Endothelial cell of umbilical vein (primary cell): ENCODE measurements around the gene PRPF19. TPM values are rescaled to one million over a fixed set of nuclear protein-coding genes. Genes with fewer than 3 reads are reported as not detected.

Source experiments
- BruUV-seq: library from RNA; stranded (reverse); fragments of 400-500 nt; replicated peaks from 2 replicates; lab custom pipeline; 2021; lab: Mats Ljungman, UMichigan
- CTCF ChIA-PET: fragments of 300-600, 350-600 bp; sonication (Branson Sonifier 250); formaldehyde crosslinking; loops from one replicate; lab custom pipeline; 2021; ENCODE audit warnings: antibody characterized with exemption, inconsistent platforms; lab: Charles Lee
- POLR2A ChIA-PET: fragments of 300-600, 350-600 bp; sonication (Branson Sonifier 250); formaldehyde crosslinking; loops from one replicate; lab custom pipeline; 2021; ENCODE audit warnings: antibody characterized with exemption, inconsistent platforms; lab: Charles Lee
- DNase-seq: peaks from one replicate; pipeline ENCODE4 v3.0.0-alpha.2; 2011; ENCODE audit warnings: low read depth, low spot score
- FAIRE-seq: peaks from 2 replicates; lab custom pipeline; 2011; peaks lifted over from hg19 to GRCh38; lab: Jason Lieb, UNC
- H2AFZ ChIP-seq: 2 replicates; pipeline ENCODE4 v1.6.0; 2012; ENCODE audit warnings: low read depth, low read length, control low read depth, inconsistent platforms
- H3K27ac ChIP-seq: 2 replicates; pipeline ENCODE4 v1.5.1; 2011; ENCODE audit warnings: low read depth, mild to moderate bottlenecking, control low read depth, low read length, moderate library complexity; ENCODE audit not compliant: insufficient read depth
- H3K27me3 ChIP-seq, 2 experiments: 2 replicates each; pipeline versions ENCODE4 v1.6.0 to v1.6.1; 2011; ENCODE audit warnings: low read length in 2 of 2, mixed read lengths in 1 of 2; ENCODE audit not compliant: control insufficient read depth in 2 of 2, insufficient read depth in 2 of 2
- H3K36me3 ChIP-seq, 2 experiments: 2 replicates in 1 of 2; 3 replicates in 1 of 2; pipeline ENCODE4 v1.5.1; 2011; ENCODE audit warnings: low read length in 2 of 2, mild to moderate bottlenecking in 1 of 2, moderate library complexity in 1 of 2; ENCODE audit not compliant: control insufficient read depth in 2 of 2, insufficient read depth in 2 of 2; ENCODE audit errors: extremely low read depth in 1 of 2
- H3K4me1 ChIP-seq: 3 replicates; pipeline ENCODE4 v1.5.1; 2011; ENCODE audit warnings: mild to moderate bottlenecking, low read length; ENCODE audit not compliant: control insufficient read depth, insufficient read depth; ENCODE audit errors: extremely low read depth
- H3K4me2 ChIP-seq: 2 replicates; pipeline ENCODE4 v1.6.1; 2011; ENCODE audit warnings: low read length, control low read depth, mixed read lengths; ENCODE audit not compliant: insufficient read depth
- H3K4me3 ChIP-seq, 3 experiments: fragments of 200-600 bp in 1 of 3; sonication (generic), shearing (Covaris generic) in 1 of 3; replicated peaks in 1 of 3; 2 replicates each; pipeline ENCODE4 v1.5.1; 2011 to 2016; ENCODE audit warnings: control low read depth in 3 of 3, low read length in 3 of 3, mild to moderate bottlenecking in 2 of 3, inconsistent platforms in 1 of 3, low read depth in 1 of 3, moderate library complexity in 1 of 3; ENCODE audit not compliant: insufficient read depth in 1 of 3
- H3K79me2 ChIP-seq: 2 replicates; pipeline ENCODE4 v1.6.0; 2012; ENCODE audit warnings: low read length, inconsistent platforms; ENCODE audit not compliant: control insufficient read depth, insufficient read depth
- H3K9ac ChIP-seq: replicated peaks from 2 replicates; pipeline ENCODE3; 2011; ENCODE audit warnings: low read length, control low read depth; ENCODE audit not compliant: insufficient read depth; ENCODE audit errors: extremely low read depth
- H3K9me1 ChIP-seq: replicated peaks from 3 replicates; pipeline ENCODE4 v1.6.0; 2011; ENCODE audit warnings: mild to moderate bottlenecking, low read length; ENCODE audit not compliant: control insufficient read depth, insufficient read depth; ENCODE audit errors: extremely low read depth
- H3K9me3 ChIP-seq: replicated peaks from 2 replicates; pipeline ENCODE4 v1.5.1; 2012; ENCODE audit warnings: low read length, inconsistent platforms; ENCODE audit not compliant: control insufficient read depth, insufficient read depth
- H4K20me1 ChIP-seq: replicated peaks from 2 replicates; pipeline ENCODE3; 2011; ENCODE audit warnings: mild to moderate bottlenecking, low read length; ENCODE audit not compliant: control insufficient read depth, insufficient read depth; ENCODE audit errors: extremely low read depth
- EZH2 ChIP-seq: IDR thresholded peaks from 2 replicates; pipeline ENCODE4 v1.6.1; 2012; ENCODE audit warnings: borderline replicate concordance, low read depth, mild to moderate bottlenecking, moderate library complexity, low read length, inconsistent platforms; ENCODE audit not compliant: severe bottlenecking
- FOS ChIP-seq: IDR thresholded peaks from 2 replicates; pipeline ENCODE4 v1.6.1; 2011; ENCODE audit warnings: mild to moderate bottlenecking, low read length, moderate library complexity, borderline replicate concordance; ENCODE audit not compliant: insufficient read depth
- GATA2 ChIP-seq: IDR thresholded peaks from 2 replicates; pipeline ENCODE4 v1.7.0; 2011; ENCODE audit warnings: low read depth, mild to moderate bottlenecking, moderate library complexity, mixed read lengths, low read length; ENCODE audit not compliant: insufficient read length, insufficient read depth
- JUN ChIP-seq: IDR thresholded peaks from 2 replicates; pipeline ENCODE4 v1.6.1; 2011; ENCODE audit warnings: borderline replicate concordance, low read depth; ENCODE audit not compliant: insufficient read length, insufficient read depth
- MAX ChIP-seq: IDR thresholded peaks from 2 replicates; pipeline ENCODE4 v1.6.1; 2011; ENCODE audit not compliant: insufficient read depth, insufficient read length
- MYC ChIP-seq: IDR thresholded peaks from one replicate; pipeline ENCODE4 v1.6.1; 2011; ENCODE audit warnings: mild to moderate bottlenecking, low read depth, low read length
- POLR2A ChIP-seq: IDR thresholded peaks from 2 replicates; pipeline ENCODE4 v1.6.1; 2012; ENCODE audit warnings: low read depth, mild to moderate bottlenecking, control low read depth, low read length
- POLR2AphosphoS5 ChIP-seq: IDR thresholded peaks from 2 replicates; pipeline ENCODE4 v1.6.1; 2012; ENCODE audit warnings: low read depth, mild to moderate bottlenecking, control low read depth, low read length, moderate library complexity; ENCODE audit not compliant: insufficient read depth
- dilution Hi-C: fragments of 300-500 bp; cut with MboI; formaldehyde crosslinking; loops from one replicate; pipeline ENCODE4 v1.15.0; 2019; ENCODE audit warnings: low sequenced_read_pairs; ENCODE audit not compliant: extremely low pct_ligation_motif_present
- intact Hi-C: fragments of 100-400 bp; cut with micrococcal nuclease; formaldehyde crosslinking; loops from one replicate; pipeline ENCODE4 v1.10.0; 2022
- polyA plus RNA-seq, 4 experiments: library from polyadenylated mRNA; depleted of rRNA in 3 of 4; stranded (reverse) in 3 of 4; unstranded in 1 of 4; fragments of >200 nt; gene quantifications; 2 replicates each; pipeline versions ENCODE4 v1.2.1 to v1.2.3, GENCODE V29; 2011 to 2012; ENCODE audit warnings: missing spikeins in 1 of 4
- total RNA-seq: library from RNA; stranded (reverse); gene quantifications from 2 replicates; pipeline ENCODE4 v1.2.3, GENCODE V29; 2021
- TF ChIP-seq, protein P1 (sequence below), 2 donors: IDR thresholded peaks; 1 replicate in 1 of 2; 2 replicates in 1 of 2; pipeline ENCODE4 v1.5.1; 2011; ENCODE audit warnings: low read length in 2 of 2, mild to moderate bottlenecking in 2 of 2, moderate library complexity in 2 of 2, control low read depth in 1 of 2, inconsistent platforms in 1 of 2, low read depth in 1 of 2; ENCODE audit not compliant: insufficient read depth in 1 of 2; ENCODE audit errors: extremely low read depth in 1 of 2

The PRPF19 gene
- total and polyA plus RNA-seq, 2 donors (not counting 3 experiments of a cell fraction or from before 2014, with no cell fraction given), result 97.1 to 126 TPM

DNA sequence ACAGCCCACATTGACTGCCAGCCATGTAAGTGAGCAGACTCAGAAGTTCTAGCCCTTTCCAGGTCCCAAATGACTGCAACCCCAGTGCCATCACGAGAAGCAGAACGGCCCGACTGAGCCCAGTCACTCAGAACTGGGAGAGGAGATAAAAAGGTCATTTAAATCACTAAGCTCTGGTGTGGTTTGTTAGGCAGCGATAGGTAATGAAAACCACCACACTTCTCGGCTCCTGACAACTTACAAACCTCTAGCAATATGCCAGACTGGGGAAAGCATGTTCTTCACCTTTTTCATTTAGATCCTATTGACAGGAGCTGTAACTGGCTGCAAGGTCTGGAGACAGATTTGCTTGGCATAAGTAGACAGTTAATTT is 38.9 kb upstream of the PRPF19 start:
- H2AFZ ChIP-seq, result no peak overlapping the region
- intact Hi-C loops, result no loop called here
- H3K4me3 ChIP-seq, result no peak overlapping the region
- H3K36me3 ChIP-seq, result no peaks in the 10 kb centered on the region
- DNase-seq, result no peak
- no peaks in the 10 kb centered on the region for H3K9me3 ChIP-seq
- H3K4me2 ChIP-seq, result no peak overlapping the region
- no peaks in the 10 kb centered on the region for H4K20me1 ChIP-seq
- no peak for FAIRE-seq
- no peaks in the 10 kb centered on the region for H3K9me1 ChIP-seq
- H3K9ac ChIP-seq, result no peak overlapping the region
- H3K79me2 ChIP-seq, result no peaks in the 10 kb centered on the region
- H3K27me3 ChIP-seq, result peaks cover 2 to 4% of the 10 kb centered on the region in 2 experiments
- ChIA-PET POLR2A (no interaction called here), CTCF (interaction anchor here (0.6 to 1.7 kb wide), 5 partner anchors 9 to 245 kb away, joined by 3 to 8 read pairs (median 3); no protein-coding TSS in a partner anchor)
- no peak for TF ChIP-seq POLR2A
- no peak for TF ChIP-seq EZH2
- TF ChIP-seq MYC, result no peak
- TF ChIP-seq JUN, result no peak
- TF ChIP-seq, protein P1, sequence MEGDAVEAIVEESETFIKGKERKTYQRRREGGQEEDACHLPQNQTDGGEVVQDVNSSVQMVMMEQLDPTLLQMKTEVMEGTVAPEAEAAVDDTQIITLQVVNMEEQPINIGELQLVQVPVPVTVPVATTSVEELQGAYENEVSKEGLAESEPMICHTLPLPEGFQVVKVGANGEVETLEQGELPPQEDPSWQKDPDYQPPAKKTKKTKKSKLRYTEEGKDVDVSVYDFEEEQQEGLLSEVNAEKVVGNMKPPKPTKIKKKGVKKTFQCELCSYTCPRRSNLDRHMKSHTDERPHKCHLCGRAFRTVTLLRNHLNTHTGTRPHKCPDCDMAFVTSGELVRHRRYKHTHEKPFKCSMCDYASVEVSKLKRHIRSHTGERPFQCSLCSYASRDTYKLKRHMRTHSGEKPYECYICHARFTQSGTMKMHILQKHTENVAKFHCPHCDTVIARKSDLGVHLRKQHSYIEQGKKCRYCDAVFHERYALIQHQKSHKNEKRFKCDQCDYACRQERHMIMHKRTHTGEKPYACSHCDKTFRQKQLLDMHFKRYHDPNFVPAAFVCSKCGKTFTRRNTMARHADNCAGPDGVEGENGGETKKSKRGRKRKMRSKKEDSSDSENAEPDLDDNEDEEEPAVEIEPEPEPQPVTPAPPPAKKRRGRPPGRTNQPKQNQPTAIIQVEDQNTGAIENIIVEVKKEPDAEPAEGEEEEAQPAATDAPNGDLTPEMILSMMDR (IDR thresholded peaks at IDR 0.05; ENCODE audit: extremely low read depth in 1 of 2, insufficient read depth in 1 of 2, low read depth in 1 of 2, low read length in 2 of 2), result no peak
- TF ChIP-seq POLR2AphosphoS5, result no peak
- no peak for TF ChIP-seq FOS
- no peak for TF ChIP-seq MAX
- no peak for TF ChIP-seq GATA2
- BruUV-seq, result no TSS peak
- H3K4me1 ChIP-seq, result no peaks in the 10 kb centered on the region
- no peak overlapping the region for H3K27ac ChIP-seq
- dilution Hi-C loops, result no loop called here
